Measurements from ENCODE around the gene HBEGF. TPM values are rescaled to one million over a fixed set of nuclear protein-coding genes. Genes with fewer than 3 reads are reported as not detected.

The HBEGF gene
- total and polyA plus RNA-seq, 2 experiments from 2014 or later: 6.7 to 7.2 TPM

DNA sequence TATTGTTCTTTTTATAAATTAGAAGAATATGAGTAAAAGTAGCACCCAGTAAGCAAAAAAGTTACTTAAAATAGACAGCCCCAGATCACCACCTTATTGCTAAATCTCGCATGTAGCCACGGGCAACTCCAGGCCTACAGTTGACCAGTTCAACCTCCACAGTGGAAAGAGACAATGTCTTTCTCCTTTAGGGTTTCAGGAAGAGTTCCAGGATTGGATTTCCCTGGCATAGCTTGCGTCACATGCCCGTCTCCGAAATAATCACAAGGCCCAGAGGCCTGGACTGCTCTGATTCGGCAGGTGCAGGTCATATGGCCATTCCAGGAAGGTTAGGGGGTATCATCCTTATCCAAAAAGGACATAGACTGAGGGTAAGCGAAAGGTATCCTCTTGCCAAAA is 33.6 kb downstream of the HBEGF start:
- Histone ChIP-seq H3K9me3 (ENCODE audit: low read depth) (no peaks in the 10 kb centered on the region), H3K9me2 (replicated peaks; ENCODE audit: insufficient read depth) (no peaks in the 10 kb centered on the region), H4K20me1 (ENCODE audit: insufficient read depth, poor library complexity, severe bottlenecking) (no peaks in the 10 kb centered on the region), H3K27ac (no peak overlapping the region), H3K27me3 (no peaks in the 10 kb centered on the region), H3K4me3 (no peak overlapping the region), H3K4me2 (no peak overlapping the region), H3K79me2 (no peaks in the 10 kb centered on the region), H3K4me1 (ENCODE audit: insufficient read depth) (no peaks in the 10 kb centered on the region), H2AFZ (no peak overlapping the region), H3K36me3 (replicated peaks; ENCODE audit: insufficient read depth, low read depth) (no peaks in the 10 kb centered on the region)
- WGBS (ENCODE audit: low lambda C conversion rate, missing lambda C conversion rate): 92% methylated on average over 7 of the region's 7 CpGs
- TF ChIP-seq EZH2phosphoT487 (IDR thresholded peaks at IDR 0.05; ENCODE audit: low read depth, severe bottlenecking, unreplicated experiment): no peak
- TF ChIP-seq, protein P1, sequence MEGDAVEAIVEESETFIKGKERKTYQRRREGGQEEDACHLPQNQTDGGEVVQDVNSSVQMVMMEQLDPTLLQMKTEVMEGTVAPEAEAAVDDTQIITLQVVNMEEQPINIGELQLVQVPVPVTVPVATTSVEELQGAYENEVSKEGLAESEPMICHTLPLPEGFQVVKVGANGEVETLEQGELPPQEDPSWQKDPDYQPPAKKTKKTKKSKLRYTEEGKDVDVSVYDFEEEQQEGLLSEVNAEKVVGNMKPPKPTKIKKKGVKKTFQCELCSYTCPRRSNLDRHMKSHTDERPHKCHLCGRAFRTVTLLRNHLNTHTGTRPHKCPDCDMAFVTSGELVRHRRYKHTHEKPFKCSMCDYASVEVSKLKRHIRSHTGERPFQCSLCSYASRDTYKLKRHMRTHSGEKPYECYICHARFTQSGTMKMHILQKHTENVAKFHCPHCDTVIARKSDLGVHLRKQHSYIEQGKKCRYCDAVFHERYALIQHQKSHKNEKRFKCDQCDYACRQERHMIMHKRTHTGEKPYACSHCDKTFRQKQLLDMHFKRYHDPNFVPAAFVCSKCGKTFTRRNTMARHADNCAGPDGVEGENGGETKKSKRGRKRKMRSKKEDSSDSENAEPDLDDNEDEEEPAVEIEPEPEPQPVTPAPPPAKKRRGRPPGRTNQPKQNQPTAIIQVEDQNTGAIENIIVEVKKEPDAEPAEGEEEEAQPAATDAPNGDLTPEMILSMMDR (IDR thresholded peaks at IDR 0.05; ENCODE audit: poor library complexity): no peak
- TF ChIP-seq EZH2 (IDR thresholded peaks at IDR 0.05; ENCODE audit: borderline replicate concordance): no peak
- no peak for DNase-seq (ENCODE audit: low spot score)

DNA sequence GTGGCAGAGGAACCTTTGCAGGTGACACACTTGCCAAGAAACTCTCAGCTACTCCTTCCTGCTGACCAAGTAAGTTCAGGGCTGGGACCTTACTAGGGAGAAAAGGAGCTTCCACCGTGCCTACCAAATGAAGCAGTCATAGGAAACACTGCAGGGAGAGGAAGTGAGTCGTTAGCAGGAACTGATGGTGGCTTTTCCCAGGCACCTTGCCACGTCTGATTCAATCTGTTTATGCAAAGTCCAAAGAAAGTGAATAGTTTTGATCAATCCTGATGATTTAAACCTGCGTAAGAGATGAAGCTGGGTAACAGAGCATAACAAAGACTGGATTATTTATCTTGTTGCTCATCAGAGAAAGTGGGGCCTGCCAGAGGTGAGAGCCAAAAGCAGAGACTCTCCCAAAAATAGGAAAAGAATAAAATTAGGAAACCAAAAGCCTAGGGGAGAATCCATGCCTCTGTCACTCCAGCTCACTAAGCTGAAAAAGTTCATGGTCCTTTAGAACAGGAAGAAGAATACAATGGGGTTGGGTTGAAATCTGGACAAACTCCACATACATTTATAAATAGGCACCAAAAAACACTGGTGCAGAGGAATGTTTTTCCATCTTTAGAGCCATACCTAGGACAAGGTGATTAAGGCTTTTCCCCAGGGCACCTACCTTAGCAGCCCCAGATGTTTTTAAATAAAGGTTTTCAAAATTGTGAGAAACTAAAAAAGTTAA is 34.2 kb downstream of the HBEGF start:
- Histone ChIP-seq H3K27ac (no peak overlapping the region), H3K9me3 (ENCODE audit: low read depth) (no peaks in the 10 kb centered on the region), H3K4me1 (ENCODE audit: insufficient read depth) (no peaks in the 10 kb centered on the region), H3K79me2 (no peaks in the 10 kb centered on the region), H3K4me3 (no peak overlapping the region), H2AFZ (no peak overlapping the region), H3K9me2 (replicated peaks; ENCODE audit: insufficient read depth) (no peaks in the 10 kb centered on the region), H3K36me3 (replicated peaks; ENCODE audit: insufficient read depth, low read depth) (no peaks in the 10 kb centered on the region), H3K27me3 (no peaks in the 10 kb centered on the region), H4K20me1 (ENCODE audit: insufficient read depth, poor library complexity, severe bottlenecking) (no peaks in the 10 kb centered on the region), H3K4me2 (no peak overlapping the region)
- no peak for DNase-seq (ENCODE audit: low spot score)
- TF ChIP-seq EZH2 (IDR thresholded peaks at IDR 0.05; ENCODE audit: borderline replicate concordance) (no peak), EZH2phosphoT487 (IDR thresholded peaks at IDR 0.05; ENCODE audit: low read depth, severe bottlenecking, unreplicated experiment) (no peak)
- TF ChIP-seq, protein P1 (IDR thresholded peaks at IDR 0.05; ENCODE audit: poor library complexity): no peak
- 44% methylated on average over 4 of the region's 4 CpGs for WGBS (ENCODE audit: low lambda C conversion rate, missing lambda C conversion rate)

DNA sequence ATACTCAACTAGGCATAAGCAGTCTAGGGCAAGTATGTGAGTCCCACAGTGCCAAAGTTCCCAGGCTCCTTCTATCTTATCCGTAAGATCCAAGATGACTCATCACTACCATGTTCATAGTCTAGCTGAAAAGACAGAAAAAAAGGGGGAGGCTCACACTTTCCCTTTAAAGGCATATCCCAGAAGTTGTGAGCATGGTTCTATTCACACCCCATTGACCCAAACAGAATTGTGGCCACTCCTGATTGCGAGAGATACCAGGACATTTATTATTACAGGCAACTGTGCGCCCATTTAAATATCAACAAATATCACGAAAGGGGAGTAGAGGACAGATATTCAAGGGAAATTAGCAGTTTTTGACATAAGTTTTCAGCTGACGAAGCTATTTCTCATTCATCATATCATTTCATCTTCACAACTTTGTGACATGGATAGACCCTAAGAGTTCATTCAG is 35.4 kb downstream of the HBEGF start:
- H4K20me1 ChIP-seq (ENCODE audit: insufficient read depth, poor library complexity, severe bottlenecking): no peaks in the 10 kb centered on the region
- WGBS (ENCODE audit: low lambda C conversion rate, missing lambda C conversion rate): 80% methylated on average over 5 of the region's 5 CpGs
- H3K27me3 ChIP-seq: no peaks in the 10 kb centered on the region
- peak overlapping the region; percentile 78 for H3K27ac ChIP-seq
- DNase-seq (ENCODE audit: low spot score): peak; percentile 78
- H2AFZ ChIP-seq: no peak overlapping the region
- no peaks in the 10 kb centered on the region for H3K9me2 ChIP-seq (replicated peaks; ENCODE audit: insufficient read depth)
- no peaks in the 10 kb centered on the region for H3K4me1 ChIP-seq (ENCODE audit: insufficient read depth)
- H3K4me2 ChIP-seq: no peak overlapping the region
- no peak overlapping the region for H3K4me3 ChIP-seq
- no peaks in the 10 kb centered on the region for H3K79me2 ChIP-seq
- TF ChIP-seq EZH2phosphoT487 (IDR thresholded peaks at IDR 0.05; ENCODE audit: low read depth, severe bottlenecking, unreplicated experiment) (no peak), EZH2 (IDR thresholded peaks at IDR 0.05; ENCODE audit: borderline replicate concordance) (no peak)
- TF ChIP-seq, protein P1 (IDR thresholded peaks at IDR 0.05; ENCODE audit: poor library complexity): no peak
- H3K36me3 ChIP-seq (replicated peaks; ENCODE audit: insufficient read depth, low read depth): no peaks in the 10 kb centered on the region
- H3K9me3 ChIP-seq (ENCODE audit: low read depth): no peaks in the 10 kb centered on the region
